HG02840 (cell line): ENCODE data around the gene ZNF296.

Experiments
- ATAC-seq: cut with Tn5 transposase; IDR thresholded peaks from one replicate; pipeline ENCODE4 v1.9.1; 2021; ENCODE audit warnings: mild to moderate bottlenecking, moderate library complexity, moderate number of reproducible peaks; ENCODE audit not compliant: unreplicated experiment, low FRiP score

Gene ZNF296

DNA sequence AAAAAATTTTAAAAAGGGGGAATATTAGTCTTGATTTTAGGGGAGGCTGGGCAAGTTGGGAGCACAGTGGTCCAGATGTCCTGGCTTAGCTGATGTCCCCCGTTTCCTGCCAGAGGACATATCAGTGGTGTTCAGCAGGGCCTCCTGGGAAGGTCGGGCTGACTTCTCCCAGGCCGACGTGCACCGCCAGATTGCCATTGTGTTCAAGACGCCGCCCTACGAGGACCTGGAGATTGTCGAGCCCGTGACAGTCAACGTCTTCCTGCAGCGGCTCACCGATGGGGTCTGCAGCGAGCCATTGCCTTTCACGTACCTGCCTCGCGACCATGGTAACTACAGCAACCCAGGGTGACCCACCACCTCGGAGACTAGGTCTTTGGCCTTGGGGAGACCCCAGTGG, 43.9 kb downstream of the ZNF296 start:
- ATAC-seq, result no peak

DNA sequence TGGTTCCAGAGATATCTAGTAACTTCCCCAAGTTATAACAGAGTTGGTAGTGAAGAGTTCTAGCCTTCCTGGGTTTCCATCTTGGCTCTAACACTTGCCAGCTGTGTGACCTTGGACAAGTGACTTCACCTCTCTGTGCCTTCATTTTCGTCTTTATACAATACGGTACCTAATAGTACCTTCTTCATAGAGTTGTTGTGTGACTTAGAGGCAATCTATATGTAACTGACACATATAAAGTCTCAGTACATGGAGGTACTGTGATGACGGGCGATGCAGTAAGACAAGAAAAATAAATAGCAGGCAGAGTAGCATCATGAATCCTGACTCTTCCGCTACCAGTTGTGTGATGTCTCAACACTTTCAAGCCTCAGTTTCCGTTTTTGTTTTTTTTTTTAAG, 45.5 kb downstream of the ZNF296 start:
- no peak for ATAC-seq

GRCh38 chr19:45027371-45027770, 48.9 kb downstream of the ZNF296 start:
- ATAC-seq, result no peak

GRCh38 chr19:45025264-45025663, 51.0 kb downstream of the ZNF296 start:
- no peak for ATAC-seq

DNA sequence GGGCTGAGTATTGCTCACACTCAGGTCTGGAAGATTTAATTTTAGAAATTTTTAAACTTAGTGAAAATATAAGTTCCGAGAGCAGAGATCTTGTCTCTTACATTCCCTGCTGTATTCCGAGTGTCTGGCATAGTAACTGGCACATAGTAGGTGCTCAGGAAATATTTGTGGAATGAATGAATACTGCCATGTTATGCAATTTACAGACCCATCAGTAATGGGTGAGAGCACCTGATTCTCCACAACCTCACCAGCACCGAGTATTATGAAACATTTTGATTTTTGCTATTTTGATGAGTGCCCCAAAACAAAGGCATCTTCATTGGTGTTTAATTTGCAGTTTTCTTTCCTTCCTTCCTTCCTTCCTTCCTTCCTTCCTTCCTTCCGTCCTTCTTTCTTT, 53.2 kb downstream of the ZNF296 start:
- no peak for ATAC-seq

GRCh38 chr19:45021971-45022370, 54.3 kb downstream of the ZNF296 start:
- no peak for ATAC-seq
